Activated T-helper 1 cell treated with anti-CD3 and anti-CD28 coated beads, Interleukin-12 subunit alpha, Interleukin-12 subunit beta, Interleukin-2, Interleukin-4 antibody, amounts not matched to agents 30 ng/mL and 10 ng/mL and 1 ng/mL, durations not matched to agents 14 hours and 24 hours and 36 hours (primary cell): ENCODE measurements around the gene DNAH11. TPM values are rescaled to one million over a fixed set of nuclear protein-coding genes. Genes with fewer than 3 reads are reported as not detected.
"Not testable (repeated sequence)": the region's sequence is repeated elsewhere in the genome, so short reads cannot be mapped to it uniquely, and the experiment has no call there.

Experiments used
- DNase-seq: peaks from one replicate; pipeline ENCODE4 v3.0.0; 2021; ENCODE audit warnings: low spot score
- H3K27ac Mint-ChIP-seq: one replicate; pipeline ENCODE4 v1.8.0; 2021; ENCODE audit warnings: mild to moderate bottlenecking, mixed read lengths
- H3K27me3 Mint-ChIP-seq: one replicate; pipeline ENCODE4 v1.8.0; 2022; ENCODE audit warnings: mild to moderate bottlenecking, moderate library complexity, mixed read lengths; ENCODE audit not compliant: insufficient read depth
- H3K36me3 Mint-ChIP-seq: one replicate; pipeline ENCODE4 v1.8.0; 2021; ENCODE audit warnings: low read depth, mixed read lengths
- H3K4me1 Mint-ChIP-seq: one replicate; pipeline ENCODE4 v1.8.0; 2021; ENCODE audit warnings: low read depth, mixed read lengths
- H3K4me3 Mint-ChIP-seq: one replicate; pipeline ENCODE4 v1.8.0; 2021; ENCODE audit warnings: mild to moderate bottlenecking, moderate library complexity, mixed read lengths
- H3K9me3 Mint-ChIP-seq: one replicate; pipeline ENCODE4 v1.8.0; 2021; ENCODE audit warnings: mixed read lengths
- intact Hi-C: fragments of 100-400 bp; cut with micrococcal nuclease; formaldehyde crosslinking; loops from one replicate; pipeline ENCODE4 v1.15.1; 2024
- total RNA-seq: library from RNA; stranded (reverse); gene quantifications from 2 replicates; pipeline ENCODE4 v1.2.3, GENCODE V29; 2022

Gene DNAH11
- total RNA-seq, 1 donor from 2014 or later, result 1.3 TPM

GRCh38 chr7:21782996-21783395 lies 240.2 kb downstream of the DNAH11 start:
- Mint-ChIP-seq H3K36me3 (no peaks in the 10 kb centered on the region), H3K27me3 (peaks cover 2% of the 10 kb centered on the region), H3K9me3 (no peaks in the 10 kb centered on the region), H3K4me1 (no peaks in the 10 kb centered on the region), H3K4me3 (no peak overlapping the region), H3K27ac (no peak overlapping the region)
- no peak for DNase-seq
- intact Hi-C loops, result no loop called here

GRCh38 chr7:21784989-21785388 lies 242.2 kb downstream of the DNAH11 start:
- Mint-ChIP-seq H3K36me3 (no peaks in the 10 kb centered on the region), H3K27me3 (peaks cover 2% of the 10 kb centered on the region), H3K4me1 (no peaks in the 10 kb centered on the region), H3K9me3 (no peaks in the 10 kb centered on the region), H3K4me3 (no peak overlapping the region), H3K27ac (no peak overlapping the region)
- intact Hi-C loops, result no loop called here
- DNase-seq, result no peak

GRCh38 chr7:21805791-21806190 lies 263.0 kb downstream of the DNAH11 start:
- H3K4me3 Mint-ChIP-seq, result no peak overlapping the region
- no peak for DNase-seq
- no peaks in the 10 kb centered on the region for H3K4me1 Mint-ChIP-seq
- peaks cover 2% of the 10 kb centered on the region for H3K27me3 Mint-ChIP-seq
- H3K27ac Mint-ChIP-seq, result no peak overlapping the region
- H3K9me3 Mint-ChIP-seq, result no peaks in the 10 kb centered on the region
- H3K36me3 Mint-ChIP-seq, result no peaks in the 10 kb centered on the region
- intact Hi-C loops, result no loop called here

- no peaks in the 10 kb centered on the region for H3K4me1 Mint-ChIP-seq
- H3K36me3 Mint-ChIP-seq, result no peaks in the 10 kb centered on the region
- no peak for DNase-seq
- peaks cover 2% of the 10 kb centered on the region for H3K27me3 Mint-ChIP-seq
- H3K27ac Mint-ChIP-seq, result no peak overlapping the region
- no peaks in the 10 kb centered on the region for H3K9me3 Mint-ChIP-seq
- intact Hi-C loops, result no loop called here
- no peak overlapping the region for H3K4me3 Mint-ChIP-seq
Observed at GRCh38 chr7:21806388-21806787, 263.5 kb downstream of the DNAH11 start.

- Mint-ChIP-seq H3K4me1 (no peaks in the 10 kb centered on the region), H3K27me3 (no peaks in the 10 kb centered on the region), H3K4me3 (no peak overlapping the region), H3K27ac (no peak overlapping the region), H3K36me3 (no peaks in the 10 kb centered on the region), H3K9me3 (no peaks in the 10 kb centered on the region)
- no peak for DNase-seq
- intact Hi-C loops, result no loop called here
Observed at GRCh38 chr7:21819048-21819447, 276.2 kb downstream of the DNAH11 start.

GRCh38 chr7:21828841-21829240 lies 286.0 kb downstream of the DNAH11 start:
- intact Hi-C loops, result no loop called here
- no peaks in the 10 kb centered on the region for H3K9me3 Mint-ChIP-seq
- H3K27ac Mint-ChIP-seq, result no peak overlapping the region
- no peaks in the 10 kb centered on the region for H3K36me3 Mint-ChIP-seq
- no peak for DNase-seq
- peaks cover 2% of the 10 kb centered on the region for H3K27me3 Mint-ChIP-seq
- no peak overlapping the region for H3K4me3 Mint-ChIP-seq
- no peaks in the 10 kb centered on the region for H3K4me1 Mint-ChIP-seq

GRCh38 chr7:21829731-21830130 lies 286.9 kb downstream of the DNAH11 start:
- no peak overlapping the region for H3K4me3 Mint-ChIP-seq
- no peaks in the 10 kb centered on the region for H3K9me3 Mint-ChIP-seq
- H3K36me3 Mint-ChIP-seq, result no peaks in the 10 kb centered on the region
- H3K4me1 Mint-ChIP-seq, result no peaks in the 10 kb centered on the region
- intact Hi-C loops, result no loop called here
- no peak overlapping the region for H3K27ac Mint-ChIP-seq
- peaks cover 5% of the 10 kb centered on the region for H3K27me3 Mint-ChIP-seq
- DNase-seq, result no peak

GRCh38 chr7:21844742-21845141 lies 301.9 kb downstream of the DNAH11 start:
- DNase-seq, result no peak
- Mint-ChIP-seq H3K4me3 (no peak overlapping the region), H3K27ac (no peak overlapping the region), H3K36me3 (no peaks in the 10 kb centered on the region), H3K4me1 (no peaks in the 10 kb centered on the region), H3K27me3 (peaks cover 7% of the 10 kb centered on the region), H3K9me3 (no peaks in the 10 kb centered on the region)
- intact Hi-C loops, result no loop called here

GRCh38 chr7:21850531-21851285 lies 307.9 kb downstream of the DNAH11 start:
- Mint-ChIP-seq H3K4me1 (peaks cover 14% of the 10 kb centered on the region), H3K36me3 (no peaks in the 10 kb centered on the region), H3K27me3 (peaks cover 7% of the 10 kb centered on the region), H3K27ac (no peak overlapping the region), H3K9me3 (no peaks in the 10 kb centered on the region), H3K4me3 (no peak overlapping the region)
- intact Hi-C loops, result no loop called here
- no peak for DNase-seq

GRCh38 chr7:21851559-21851967 lies 308.7 kb downstream of the DNAH11 start:
- intact Hi-C loops, result no loop called here
- Mint-ChIP-seq H3K4me3 (no peak overlapping the region), H3K27me3 (peaks cover 7% of the 10 kb centered on the region), H3K9me3 (no peaks in the 10 kb centered on the region), H3K4me1 (peaks cover 14% of the 10 kb centered on the region), H3K27ac (no peak overlapping the region), H3K36me3 (no peaks in the 10 kb centered on the region)
- DNase-seq, result no peak

- H3K36me3 Mint-ChIP-seq, H3K27me3 Mint-ChIP-seq, H3K4me1 Mint-ChIP-seq, DNase-seq, H3K9me3 Mint-ChIP-seq, H3K27ac Mint-ChIP-seq, H3K4me3 Mint-ChIP-seq: not testable (repeated sequence)
- intact Hi-C loops, result loop anchor here (10.0 kb wide), 1 partner anchor 299 kb away; no protein-coding TSS in a partner anchor
Observed at GRCh38 chr7:21865631-21866204, 322.9 kb downstream of the DNAH11 start.

- no peaks in the 10 kb centered on the region for H3K4me1 Mint-ChIP-seq
- no peaks in the 10 kb centered on the region for H3K36me3 Mint-ChIP-seq
- H3K27ac Mint-ChIP-seq, result no peak overlapping the region
- no peak for DNase-seq
- H3K4me3 Mint-ChIP-seq, result no peak overlapping the region
- no peaks in the 10 kb centered on the region for H3K9me3 Mint-ChIP-seq
- intact Hi-C loops, result loop anchor here (10.0 kb wide), 1 partner anchor 298 kb away; no protein-coding TSS in a partner anchor
- H3K27me3 Mint-ChIP-seq, result no peaks in the 10 kb centered on the region
Observed at GRCh38 chr7:21866731-21867130, 323.9 kb downstream of the DNAH11 start.

GRCh38 chr7:21867226-21867625 lies 324.4 kb downstream of the DNAH11 start:
- no peak for DNase-seq
- no peak overlapping the region for H3K27ac Mint-ChIP-seq
- no peaks in the 10 kb centered on the region for H3K4me1 Mint-ChIP-seq
- H3K27me3 Mint-ChIP-seq, result no peaks in the 10 kb centered on the region
- H3K36me3 Mint-ChIP-seq, result no peaks in the 10 kb centered on the region
- H3K9me3 Mint-ChIP-seq, result no peaks in the 10 kb centered on the region
- intact Hi-C loops, result loop anchor here (10.0 kb wide), 1 partner anchor 298 kb away; no protein-coding TSS in a partner anchor
- no peak overlapping the region for H3K4me3 Mint-ChIP-seq
